K562 (cell line): ENCODE measurements around the gene GATC. TPM values are rescaled to one million over a fixed set of nuclear protein-coding genes. Genes with fewer than 3 reads are reported as not detected.

ENCODE experiments used
- BRF1 ChIP-seq: IDR thresholded peaks from 3 replicates; pipeline ENCODE4 v1.6.1; 2011; ENCODE audit warnings: borderline replicate concordance, mild to moderate bottlenecking; ENCODE audit not compliant: insufficient read length; ENCODE audit errors: extremely low read depth
- ETS2 ChIP-seq: IDR thresholded peaks from 2 replicates; pipeline ENCODE4 v1.6.1; 2016; ENCODE audit warnings: borderline replicate concordance, missing genetic modification characterization, mild to moderate bottlenecking, moderate library complexity, missing compliant biosample characterization; ENCODE audit not compliant: poor library complexity, severe bottlenecking
- ETV1 ChIP-seq: fragments of 450-650 bp; conservative IDR thresholded peaks from 2 replicates; pipeline ENCODE4 v1.6.1; 2016; ENCODE audit warnings: missing genetic modification characterization, control low read depth, low read depth, missing compliant biosample characterization
- GTF2E2 ChIP-seq: fragments of 200-800 bp; sonication (Bioruptor generic); IDR thresholded peaks from 2 replicates; pipeline ENCODE4 v1.6.1; 2016; ENCODE audit warnings: missing genetic modification characterization, missing compliant biosample characterization
- GTF2F1 ChIP-seq: IDR thresholded peaks from 2 replicates; pipeline ENCODE4 v1.6.1; 2011; ENCODE audit warnings: low read depth, low read length, improper control_type of control experiment
- MAZ ChIP-seq, 2 experiments: fragments of 450-650 bp in 1 of 2; sonication (generic) in 1 of 2; formaldehyde crosslinking; IDR thresholded peaks in 1 of 2; conservative IDR thresholded peaks in 1 of 2; 2 replicates each; pipeline versions ENCODE4 v1.4.0 to v1.5.0; 2020; ENCODE audit warnings: mild to moderate bottlenecking in 1 of 2, missing genetic modification reagents in 1 of 2
- MNT ChIP-seq, 2 experiments: fragments of 450-650 bp; conservative IDR thresholded peaks; 2 replicates each; pipeline ENCODE4 v1.6.1; 2017; ENCODE audit warnings: mild to moderate bottlenecking in 2 of 2, moderate library complexity in 2 of 2
- MYC ChIP-seq, 2 experiments: fragments of 250-450 bp in 1 of 2; sonication (Bioruptor Pico) in 1 of 2; IDR thresholded peaks; 2 replicates each; pipeline versions ENCODE4 v1.5.1 to v1.6.1; 2012 to 2021; ENCODE audit warnings: low read depth in 2 of 2, borderline replicate concordance in 1 of 2, improper control_type of control experiment in 1 of 2, low read length in 1 of 2, mild to moderate bottlenecking in 1 of 2, moderate library complexity in 1 of 2
- NELFE ChIP-seq: IDR thresholded peaks from 2 replicates; pipeline ENCODE4 v1.6.1; 2011; ENCODE audit warnings: mild to moderate bottlenecking; ENCODE audit not compliant: insufficient read depth, insufficient read length
- PCBP1 ChIP-seq: fragments of 200-400 bp; formaldehyde crosslinking; IDR thresholded peaks from 2 replicates; pipeline ENCODE4 v1.6.1; 2018; ENCODE audit warnings: mild to moderate bottlenecking, low read depth, low read length; ENCODE audit not compliant: poor library complexity, severe bottlenecking
- POLR2B ChIP-seq: fragments of 450-650 bp; IDR thresholded peaks from 2 replicates; pipeline ENCODE4 v1.6.1; 2018; ENCODE audit warnings: low read depth; ENCODE audit not compliant: partially characterized antibody
- POLR2G ChIP-seq: fragments of 200-400 bp; formaldehyde crosslinking; IDR thresholded peaks from 2 replicates; pipeline ENCODE4 v1.6.1; 2017; ENCODE audit warnings: low read depth, mild to moderate bottlenecking, antibody characterized with exemption, low read length, moderate library complexity
- PURB ChIP-seq: sonication (generic); formaldehyde crosslinking; IDR thresholded peaks from 2 replicates; pipeline ENCODE4 v1.9.0; 2021; ENCODE audit warnings: low read depth, mild to moderate bottlenecking, missing genetic modification reagents
- RBFOX2 ChIP-seq: fragments of 200-400 bp; formaldehyde crosslinking; IDR thresholded peaks from 2 replicates; pipeline ENCODE4 v1.6.1; 2017; ENCODE audit warnings: low read depth, mild to moderate bottlenecking, low read length, moderate library complexity
- TCF7L2 ChIP-seq: fragments of 150-350 bp; IDR thresholded peaks from 2 replicates; pipeline ENCODE4 v1.6.1; 2016; ENCODE audit warnings: low read depth, mild to moderate bottlenecking, low read length, moderate library complexity
- TEAD1 ChIP-seq, 2 experiments: fragments of 450-650 bp in 1 of 2; sonication (generic) in 1 of 2; formaldehyde crosslinking; IDR thresholded peaks; 2 replicates each; pipeline versions ENCODE4 v1.4.0 to v1.8.0; 2020 to 2022; ENCODE audit warnings: mild to moderate bottlenecking in 2 of 2, missing genetic modification reagents in 1 of 2
- VEZF1 ChIP-seq: fragments of 200-800 bp; sonication (Bioruptor generic); IDR thresholded peaks from 2 replicates; pipeline ENCODE4 v1.6.1; 2017; ENCODE audit warnings: missing genetic modification characterization, missing compliant biosample characterization
- ZNF280A ChIP-seq: fragments of 450-650 bp; IDR thresholded peaks from 2 replicates; pipeline ENCODE4 v1.6.1; 2018; ENCODE audit warnings: mild to moderate bottlenecking, low read depth; ENCODE audit not compliant: partially characterized antibody
- ZNF280B ChIP-seq: fragments of 250-450 bp; sonication (Bioruptor Pico); IDR thresholded peaks from 2 replicates; pipeline ENCODE4 v1.5.1; 2021; ENCODE audit warnings: mild to moderate bottlenecking
- polyA plus RNA-seq, 8 experiments: library from polyadenylated mRNA; depleted of rRNA in 4 of 8; stranded (reverse) in 5 of 8; unstranded in 3 of 8; fragments of >200 nt; fragmentation: Nextera tagmentation in 2 of 8; fragmentation: Illumina TruSeq in 1 of 8; extraction: Ambion mirVana in 2 of 8; extraction: Trizol in 1 of 8; gene quantifications; 2 replicates each; pipeline versions ENCODE4 v1.2.1 to v1.2.3, GENCODE V29; 2011 to 2014; ENCODE audit warnings: inconsistent platforms in 1 of 8, missing spikeins in 1 of 8
- total RNA-seq, 7 experiments: library from RNA; depleted of rRNA in 6 of 7; stranded (reverse); fragments of >200 nt in 6 of 7; fragmentation: Illumina TruSeq in 2 of 7; extraction: Trizol in 2 of 7; gene quantifications; 2 replicates each; pipeline versions ENCODE4 v1.2.1 to v1.2.3, GENCODE V29; 2011 to 2021; ENCODE audit warnings: low replicate concordance in 1 of 7

Gene GATC
- total and polyA plus RNA-seq, 9 of the 15 experiments (the other 6 are each of a cell fraction or from before 2014, with no cell fraction given), result 5.8 to 52.6 (median 28.2) TPM

GRCh38 chr12:120495731-120496412, 49.6 kb downstream of the GATC start, which contains the start of gene DYNLL1 (continued):
- TF ChIP-seq PCBP1, result peak; percentile 74
- peak; percentile 85 for TF ChIP-seq POLR2B
- peak; percentile 20; the same call in 1 of the 2 replicates for TF ChIP-seq MYC (IDR thresholded peaks at IDR 0.05; ENCODE audit: low read depth, low read length)
- TF ChIP-seq MYC (CRISPR knock-in tag; IDR thresholded peaks at IDR 0.05; ENCODE audit: borderline replicate concordance, low read depth), result no peak
- TF ChIP-seq MNT (conservative IDR thresholded peaks at IDR 0.05), result peak; percentile 97 to 98
- no peak for TF ChIP-seq ETS2 (tag)
- TF ChIP-seq NELFE, result peak; percentile 44
- TF ChIP-seq GTF2F1, result peak; percentile 74; the same call in 1 of the 2 replicates
- TF ChIP-seq TEAD1 (CRISPR knock-in tag; IDR thresholded peaks at IDR 0.05), result peak in 1 of 2 experiments; percentile 59; a peak in 1 of 4 replicates
- no peak for TF ChIP-seq TCF7L2
- peak; percentile 58 to 91 for TF ChIP-seq MAZ (CRISPR knock-in tag; conservative IDR thresholded peaks at IDR 0.05 in 1 of 2, IDR thresholded peaks at IDR 0.05 in 1 of 2)
- peak; percentile 99 for TF ChIP-seq RBFOX2
- TF ChIP-seq POLR2G, result peak; percentile 100
- no peak for TF ChIP-seq BRF1
- TF ChIP-seq ETV1, result no peak
- TF ChIP-seq ZNF280B (CRISPR knock-in tag), result no peak
- TF ChIP-seq GTF2E2 (tag), result peak; percentile 75; the same call in 1 of the 2 replicates
- no peak for TF ChIP-seq PURB (CRISPR knock-in tag)
- peak; percentile 92 for TF ChIP-seq VEZF1 (CRISPR knock-in tag)
- TF ChIP-seq ZNF280A, result no peak
